GM03348 (cell line): ENCODE measurements around the gene GGA3.

Source experiments
- DNase-seq: peaks from one replicate; pipeline ENCODE4 v3.0.0; 2012; ENCODE audit warnings: low spot score

Gene GGA3

DNA sequence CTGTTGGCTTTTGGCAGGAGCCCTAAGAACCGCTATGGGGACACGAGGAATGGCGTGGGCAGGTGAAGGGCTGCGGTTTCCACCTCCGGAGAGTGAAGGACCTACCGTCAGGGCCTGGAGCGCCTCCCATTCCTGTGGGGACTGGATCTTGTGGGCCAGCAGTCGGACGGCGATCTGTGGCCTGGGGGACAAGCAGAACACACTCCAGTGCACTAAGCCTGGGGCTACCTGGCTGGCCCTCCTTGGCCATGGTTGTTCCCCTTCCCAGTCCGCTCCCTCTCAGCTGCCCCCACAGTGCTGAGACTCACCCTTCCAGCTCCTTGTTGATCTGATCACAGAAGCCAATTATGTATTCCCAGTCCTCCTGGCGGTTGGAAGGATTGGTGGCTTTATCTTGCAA is 15.0 kb downstream of the GGA3 start:
- no peak for DNase-seq

GRCh38 chr17:75245011-75245410 is 16.4 kb downstream of the GGA3 start:
- no peak for DNase-seq

GRCh38 chr17:75244133-75244866 is 17.1 kb downstream of the GGA3 start:
- no peak for DNase-seq

GRCh38 chr17:75242461-75243042 is 18.9 kb downstream of the GGA3 start:
- no peak for DNase-seq

DNA sequence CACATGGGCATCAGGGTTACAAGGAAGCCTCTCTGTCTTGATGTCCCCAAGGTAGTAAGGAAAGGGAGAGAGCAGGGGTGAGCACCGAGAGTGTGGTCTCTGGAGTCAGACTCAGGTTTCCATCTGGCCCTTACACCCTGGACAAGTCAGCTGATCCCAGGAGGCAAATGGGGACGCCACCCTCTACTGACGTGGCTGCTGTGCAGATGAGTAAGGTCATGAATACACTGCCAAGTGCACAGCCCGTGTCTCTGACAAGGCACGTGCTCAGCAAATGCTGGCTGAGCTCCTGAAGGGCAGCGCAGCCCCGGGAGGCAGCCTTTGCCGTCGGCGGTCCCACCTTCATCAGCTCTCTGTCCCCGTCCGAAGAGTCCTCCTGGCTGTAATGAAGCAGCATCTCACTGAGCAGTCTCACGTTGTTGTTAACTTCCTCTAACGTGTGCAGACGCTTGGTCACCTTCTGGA is 19.4 kb downstream of the GGA3 start:
- DNase-seq: peak; percentile 44

- no peak for DNase-seq
These were observed 19.9 kb downstream of the GGA3 start for GRCh38 chr17:75241502-75241901.

GRCh38 chr17:75241143-75241430 is 20.3 kb downstream of the GGA3 start:
- DNase-seq: peak; percentile 65

DNA sequence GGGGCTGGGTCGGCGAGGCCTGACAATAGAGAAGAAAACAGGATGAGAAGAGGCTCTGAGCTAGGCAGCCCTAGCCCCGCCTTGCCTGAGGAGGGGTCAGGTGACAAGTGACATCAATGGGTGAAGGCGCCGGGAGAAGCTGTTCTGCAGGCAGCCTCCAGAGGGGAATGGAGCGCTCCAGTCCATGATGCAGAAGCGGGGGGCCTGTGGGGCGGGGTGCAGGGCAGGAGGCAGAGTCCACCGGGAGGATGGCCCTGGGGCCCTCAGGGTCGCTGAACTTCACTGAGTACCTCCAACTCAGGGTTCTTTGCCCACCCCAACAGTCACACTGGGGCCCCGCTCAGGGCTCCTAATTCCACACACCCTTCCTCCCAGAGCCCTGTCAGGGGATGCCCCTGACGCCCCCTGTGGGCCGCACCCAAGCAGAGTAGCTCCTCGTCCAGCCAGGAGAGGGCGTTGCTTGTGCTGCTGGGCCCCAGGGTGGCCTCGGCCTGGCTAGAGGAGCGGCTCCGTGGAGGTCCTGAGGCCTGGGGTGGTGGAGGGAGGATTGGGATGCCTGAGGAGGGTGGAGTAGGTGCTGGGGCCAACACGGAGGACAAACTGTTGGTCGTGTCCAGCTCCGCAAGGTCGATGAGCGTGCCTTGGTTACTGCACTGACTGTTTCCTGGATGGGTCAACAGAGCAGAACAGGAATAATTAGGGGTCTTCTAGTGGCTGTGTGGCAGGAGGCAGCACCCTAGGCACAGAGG is 20.8 kb downstream of the GGA3 start:
- peak; percentile 71 for DNase-seq

GRCh38 chr17:75239778-75240393 is 21.5 kb downstream of the GGA3 start:
- no peak for DNase-seq

GRCh38 chr17:75239214-75239613 is 22.2 kb downstream of the GGA3 start:
- DNase-seq: no peak

- peak; percentile 87 for DNase-seq
These were observed 22.7 kb downstream of the GGA3 start for GRCh38 chr17:75238684-75239191.

DNA sequence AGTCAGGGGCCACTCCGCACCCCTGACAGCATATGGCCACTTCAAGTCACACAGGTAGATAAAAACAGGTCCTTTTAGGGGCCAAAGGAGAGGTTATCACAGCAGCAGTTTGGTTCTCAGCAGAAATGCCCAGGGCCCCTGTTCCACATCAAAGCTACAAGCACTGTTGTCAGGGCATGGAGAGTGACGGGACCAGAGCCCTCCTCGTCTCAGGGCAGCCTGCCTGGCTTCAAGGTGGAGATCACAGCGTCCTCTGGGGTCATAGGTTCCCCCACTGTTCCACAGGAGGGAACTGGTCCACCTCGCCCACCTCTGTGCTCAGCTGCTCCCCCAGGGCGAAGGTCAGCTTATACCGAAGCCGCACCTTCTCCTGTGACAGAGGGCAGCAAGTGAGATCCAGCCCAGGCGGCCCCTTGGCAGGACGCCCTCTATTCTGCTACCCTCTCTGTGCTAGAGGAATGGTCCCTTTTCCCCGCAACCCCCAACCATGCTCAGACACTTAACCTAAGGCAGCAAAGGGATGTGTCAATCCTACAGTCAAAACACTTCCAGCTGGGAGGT is 23.3 kb downstream of the GGA3 start:
- DNase-seq: no peak

DNA sequence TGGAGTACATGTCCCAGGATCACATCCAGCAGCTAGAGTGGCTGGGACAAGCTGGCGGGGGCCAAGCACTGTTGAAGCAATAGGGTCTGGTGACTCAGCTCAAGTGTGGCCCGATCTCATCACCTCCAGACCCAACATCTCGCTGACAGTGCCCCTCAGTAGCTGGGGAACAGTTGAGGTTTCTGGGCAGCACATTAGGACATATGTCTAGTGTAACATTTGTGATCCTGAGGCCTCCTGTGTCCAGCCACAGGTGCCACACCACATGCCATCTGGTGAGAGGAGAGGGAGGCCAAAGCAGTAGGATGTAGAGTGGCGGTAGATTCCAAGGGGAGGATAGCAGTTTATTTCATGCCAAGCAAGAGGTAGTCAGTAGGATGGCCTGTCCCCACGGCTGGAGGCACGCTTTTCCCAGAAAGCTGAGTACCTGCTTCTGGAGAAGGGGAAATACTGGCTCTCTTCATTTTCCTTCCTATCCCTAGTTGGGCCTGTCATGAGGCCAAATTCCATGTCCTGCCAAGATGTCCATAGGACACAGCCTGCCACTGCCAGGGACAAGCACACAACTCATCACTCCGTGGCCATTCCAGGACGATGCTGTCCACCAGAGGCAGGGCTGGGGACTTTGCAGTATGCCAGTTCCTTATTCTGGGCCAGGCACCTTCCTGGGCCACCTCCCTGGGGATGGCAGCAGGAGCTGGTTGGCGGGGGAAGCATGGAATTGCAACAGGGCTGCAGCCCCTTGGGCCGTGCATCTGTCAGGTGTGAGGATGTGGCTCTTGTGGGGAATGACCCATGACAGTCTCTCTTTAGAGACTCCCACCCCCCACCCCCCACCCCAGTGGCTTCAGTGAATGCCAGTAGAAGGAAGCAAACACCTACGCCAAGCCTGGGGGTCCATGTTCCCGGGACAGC is 24.0 kb downstream of the GGA3 start:
- DNase-seq: no peak

DNA sequence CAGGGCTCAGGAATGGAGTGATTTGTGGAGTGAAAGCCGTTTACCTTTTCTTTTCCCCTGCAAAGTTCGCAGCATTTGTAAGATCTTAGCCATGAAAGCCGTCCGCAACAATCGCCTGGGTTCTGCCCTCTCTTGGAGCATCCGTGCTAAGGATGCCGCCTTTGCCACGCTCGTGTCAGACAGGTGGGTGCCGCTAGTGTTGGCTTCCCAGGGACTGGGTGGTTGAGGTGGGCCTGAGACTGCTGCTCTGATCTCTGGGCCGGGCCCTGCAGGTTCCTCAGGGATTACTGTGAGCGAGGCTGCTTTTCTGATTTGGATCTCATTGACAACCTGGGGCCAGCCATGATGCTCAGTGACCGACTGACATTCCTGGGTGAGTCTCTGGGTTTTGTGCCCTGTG is 28.6 kb downstream of the GGA3 start:
- DNase-seq: no peak

DNA sequence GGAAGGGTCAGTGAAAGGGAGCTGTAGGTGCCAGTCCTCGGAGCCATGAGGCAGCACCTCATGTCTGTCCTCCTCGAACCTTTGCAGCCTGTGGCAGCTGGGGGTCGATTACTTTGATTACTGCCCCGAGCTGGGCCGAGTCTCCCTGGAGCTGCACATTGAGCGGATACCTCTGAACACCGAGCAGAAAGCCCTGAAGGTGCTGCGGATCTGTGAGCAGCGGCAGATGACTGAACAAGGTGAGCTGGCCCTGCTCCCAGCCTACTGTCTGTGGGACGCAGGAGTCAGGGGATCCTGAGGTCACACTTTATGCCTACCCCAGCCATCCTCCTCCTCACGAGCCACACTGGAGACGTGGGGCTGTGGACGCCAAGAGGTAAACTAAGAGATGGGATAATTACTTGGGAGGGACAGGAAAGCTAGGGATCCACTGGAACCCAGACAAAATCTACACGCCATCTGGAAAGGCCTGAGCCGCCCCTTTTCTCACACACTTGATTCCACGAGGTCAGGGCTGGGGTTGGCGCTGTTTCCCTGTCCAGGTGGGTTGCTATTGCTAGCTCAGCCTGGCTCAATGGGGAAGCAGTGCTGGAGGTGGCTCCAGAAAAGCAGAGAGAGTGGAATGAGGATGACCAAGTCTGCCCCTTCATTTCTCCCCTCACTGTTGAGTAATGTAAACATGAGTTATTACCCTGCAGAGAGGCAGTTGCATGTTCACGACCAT is 29.5 kb downstream of the GGA3 start:
- DNase-seq: no peak

GRCh38 chr17:75231071-75231470 is 30.3 kb downstream of the GGA3 start:
- DNase-seq: no peak

DNA sequence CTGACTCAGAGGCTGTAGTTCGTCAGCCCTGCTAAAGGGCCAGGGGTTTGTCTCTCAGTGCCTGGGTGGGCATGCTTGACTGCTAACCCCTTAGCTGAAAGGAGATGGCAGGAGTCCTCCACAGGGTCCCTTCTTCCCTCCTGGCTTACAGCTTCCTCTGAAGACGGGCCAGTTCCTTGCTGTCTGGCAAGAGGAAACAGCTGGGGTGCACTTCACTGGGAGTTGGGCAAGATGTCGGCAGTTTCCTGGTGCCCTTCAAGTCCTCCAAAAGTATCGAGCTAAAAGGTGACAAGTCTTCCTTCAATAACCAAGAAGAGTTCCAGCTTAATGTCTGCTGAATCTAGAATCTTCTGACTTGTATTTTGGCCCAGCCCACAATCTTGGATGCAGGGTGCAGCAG is 32.6 kb downstream of the GGA3 start:
- DNase-seq: no peak

DNA sequence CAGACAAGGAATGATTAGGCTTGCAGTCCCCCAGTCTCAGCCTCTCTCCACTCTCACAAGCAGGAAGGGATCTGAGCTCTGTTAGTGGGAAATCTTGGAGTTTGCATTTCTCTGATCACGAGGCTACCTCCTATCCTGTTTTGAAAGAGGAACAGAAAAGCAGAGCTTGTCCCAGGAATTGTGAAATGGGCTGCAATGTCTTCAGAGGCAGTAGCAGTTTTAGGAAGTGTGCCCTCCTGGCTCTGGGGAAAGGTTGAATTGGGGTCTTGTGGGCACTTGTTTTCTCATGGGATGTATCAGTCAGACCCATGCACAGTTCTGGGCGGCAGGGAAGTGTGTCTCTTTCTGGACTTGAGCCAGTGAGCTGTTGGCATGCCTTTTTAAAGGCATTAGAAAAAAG is 33.1 kb downstream of the GGA3 start:
- no peak for DNase-seq

GRCh38 chr17:75227729-75228128 is 33.7 kb downstream of the GGA3 start:
- no peak for DNase-seq

DNA sequence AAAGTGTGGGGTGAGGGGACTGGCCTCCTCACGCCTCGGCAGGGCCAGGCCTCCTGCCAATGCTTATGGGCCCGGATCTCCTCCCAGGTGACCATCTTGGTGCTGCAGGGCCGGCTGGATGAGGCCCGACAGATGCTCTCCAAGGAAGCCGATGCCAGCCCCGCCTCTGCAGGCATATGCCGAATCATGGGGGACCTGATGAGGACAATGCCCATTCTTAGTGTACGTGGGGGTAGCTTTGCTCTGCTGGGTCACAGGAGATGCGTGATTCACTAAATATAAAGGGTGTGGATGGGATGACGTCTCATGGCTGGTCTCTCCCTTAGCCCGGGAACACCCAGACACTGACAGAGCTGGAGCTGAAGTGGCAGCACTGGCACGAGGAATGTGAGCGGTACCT is 36.4 kb downstream of the GGA3 start:
- DNase-seq: no peak

- DNase-seq: no peak
These were observed 41.6 kb downstream of the GGA3 start for GRCh38 chr17:75219815-75220214.
